Liver (tissue), 9 donors: ENCODE data around the gene MAN1C1. TPM values are rescaled to one million over a fixed set of nuclear protein-coding genes. Genes with fewer than 3 reads are reported as not detected.

Experiments
- DNase-seq: peaks from one replicate; pipeline ENCODE4 v3.0.0-alpha.2; 2017; ENCODE audit warnings: low spot score
- H3K27ac ChIP-seq, 2 donors: one replicate each; pipeline ENCODE4 v1.7.0; 2013; ENCODE audit warnings: inconsistent platforms in 2 of 2, low read length in 2 of 2, control low read depth in 1 of 2, low read depth in 1 of 2, mild to moderate bottlenecking in 1 of 2
- H3K27me3 ChIP-seq, 4 donors: one replicate each; pipeline versions ENCODE4 v1.6.1 to v1.7.0; 2013; ENCODE audit warnings: low read length in 3 of 4, inconsistent platforms in 1 of 4, mild to moderate bottlenecking in 1 of 4, moderate library complexity in 1 of 4; ENCODE audit not compliant: control insufficient read depth in 4 of 4, insufficient read depth in 4 of 4
- H3K36me3 ChIP-seq, 4 donors: one replicate each; pipeline versions ENCODE4 v1.6.1 to v1.7.0; 2013; ENCODE audit warnings: low read length in 3 of 4, mild to moderate bottlenecking in 3 of 4, low read depth in 1 of 4, moderate library complexity in 1 of 4; ENCODE audit not compliant: control insufficient read depth in 4 of 4, insufficient read depth in 3 of 4
- H3K4me1 ChIP-seq, 4 donors: one replicate each; pipeline versions ENCODE4 v1.6.1 to v1.7.0; 2013; ENCODE audit warnings: low read length in 3 of 4, mild to moderate bottlenecking in 3 of 4, moderate library complexity in 1 of 4; ENCODE audit not compliant: control insufficient read depth in 4 of 4, insufficient read depth in 4 of 4
- H3K4me3 ChIP-seq, 3 donors: one replicate each; pipeline versions ENCODE4 v1.6.1 to v1.7.0; 2013; ENCODE audit warnings: low read length in 3 of 3, control low read depth in 1 of 3, low read depth in 1 of 3, mild to moderate bottlenecking in 1 of 3
- H3K9ac ChIP-seq, 2 donors: one replicate each; pipeline ENCODE4 v1.7.0; 2013; ENCODE audit warnings: low read length in 2 of 2, mild to moderate bottlenecking in 2 of 2, moderate library complexity in 2 of 2, control low read depth in 1 of 2, low read depth in 1 of 2
- H3K9me3 ChIP-seq, 4 donors: one replicate each; pipeline versions ENCODE4 v1.6.1 to v1.7.0; 2013; ENCODE audit warnings: low read length in 3 of 4; ENCODE audit not compliant: control insufficient read depth in 4 of 4
- ATF3 ChIP-seq: IDR thresholded peaks from 2 replicates; pipeline ENCODE4 v1.6.1; 2016; ENCODE audit warnings: antibody characterized with exemption
- CTCF ChIP-seq: fragments of 150-350 bp; IDR thresholded peaks from 2 replicates; pipeline ENCODE4 v1.5.1; 2017; ENCODE audit warnings: improper control_type of control experiment, low read depth, low read length; ENCODE audit not compliant: missing input control
- EGR1 ChIP-seq, 2 donors: IDR thresholded peaks; 2 replicates each; pipeline ENCODE4 v1.6.1; 2016 to 2018; ENCODE audit warnings: antibody characterized with exemption in 2 of 2, low read depth in 2 of 2
- FOXA1 ChIP-seq: IDR thresholded peaks from 2 replicates; pipeline ENCODE4 v1.6.1; 2016; ENCODE audit warnings: antibody characterized with exemption
- FOXA2 ChIP-seq: IDR thresholded peaks from 2 replicates; pipeline ENCODE4 v1.6.1; 2016; ENCODE audit warnings: antibody characterized with exemption
- HNF4A ChIP-seq, 2 donors: conservative IDR thresholded peaks; 2 replicates each; pipeline ENCODE4 v1.6.1; 2016; ENCODE audit warnings: antibody characterized with exemption in 2 of 2, mild to moderate bottlenecking in 2 of 2
- HNF4G ChIP-seq: IDR thresholded peaks from 2 replicates; pipeline ENCODE4 v1.6.1; 2016; ENCODE audit warnings: antibody characterized with exemption
- JUND ChIP-seq, 2 donors: IDR thresholded peaks; 2 replicates each; pipeline ENCODE4 v1.6.1; 2016; ENCODE audit warnings: antibody characterized with exemption in 2 of 2
- MAX ChIP-seq: IDR thresholded peaks from 2 replicates; pipeline ENCODE4 v1.6.1; 2016; ENCODE audit warnings: antibody characterized with exemption
- NR2F2 ChIP-seq: IDR thresholded peaks from 2 replicates; pipeline ENCODE4 v1.6.1; 2016; ENCODE audit warnings: antibody characterized with exemption
- RAD21 ChIP-seq, 2 donors: IDR thresholded peaks; 2 replicates each; pipeline ENCODE4 v1.6.1; 2016; ENCODE audit warnings: antibody characterized with exemption in 2 of 2, mild to moderate bottlenecking in 2 of 2
- REST ChIP-seq: IDR thresholded peaks from 2 replicates; pipeline ENCODE4 v1.6.1; 2016; ENCODE audit warnings: antibody characterized with exemption, mild to moderate bottlenecking
- RXRA ChIP-seq, 2 donors: IDR thresholded peaks; 2 replicates each; pipeline ENCODE4 v1.6.1; 2017 to 2018; ENCODE audit warnings: antibody characterized with exemption in 2 of 2, mild to moderate bottlenecking in 1 of 2
- SP1 ChIP-seq: IDR thresholded peaks from 2 replicates; pipeline ENCODE4 v1.6.1; 2018; ENCODE audit warnings: antibody characterized with exemption, mild to moderate bottlenecking
- TAF1 ChIP-seq: conservative IDR thresholded peaks from 2 replicates; pipeline ENCODE4 v1.6.1; 2016; ENCODE audit warnings: antibody characterized with exemption, mild to moderate bottlenecking
- YY1 ChIP-seq: IDR thresholded peaks from 2 replicates; pipeline ENCODE4 v1.6.1; 2016; ENCODE audit warnings: antibody characterized with exemption, mild to moderate bottlenecking
- ZBTB33 ChIP-seq: IDR thresholded peaks from 2 replicates; pipeline ENCODE4 v1.6.1; 2016; ENCODE audit warnings: antibody characterized with exemption
- WGBS: extraction: QIAGEN DNeasy Blood & Tissue Kit; methylation state at CpG from one replicate; pipeline ENCODE4 v1.1.7; 2013; 5-methylcytosine and 5-hydroxymethylcytosine counted together
- polyA plus RNA-seq, 2 donors: library from polyadenylated mRNA; stranded (reverse) in 1 of 2; unstranded in 1 of 2; fragments of 200-250 nt in 1 of 2; fragments of >200 nt in 1 of 2; fragmentation: Nextera tagmentation in 1 of 2; extraction: Ambion mirVana in 1 of 2; gene quantifications; one replicate each; pipeline versions ENCODE4 v1.2.1 to v1.2.3, GENCODE V29; 2013 to 2015
- total RNA-seq, 2 donors: library from RNA; depleted of rRNA; stranded (reverse); fragments of >200 nt; gene quantifications; one replicate each; pipeline ENCODE4 v1.2.3, GENCODE V29; 2014
- donor health status: healthy.
- donor health status: healthy.
- donor health status: healthy.
- donor health status: healthy.
- donor health status: healthy.

MAN1C1 gene
- total and polyA plus RNA-seq, 4 donors, result 6.3 to 16.0 (median 8.1) TPM

GRCh38 chr1:25825605-25826004 lies 209.0 kb downstream of the MAN1C1 start:
- no peak overlapping the region for H3K27ac ChIP-seq
- WGBS, result 95% methylated on average over 2 of the region's 2 CpGs

More at GRCh38 chr1:25825605-25826004, 209.0 kb downstream of the MAN1C1 start:
- no peak overlapping the region for H3K4me3 ChIP-seq
- peaks cover 7 to 23% (median 15%) of the 10 kb centered on the region in 4 donors for H3K4me1 ChIP-seq
- DNase-seq, result no peak
- no peak overlapping the region for H3K9ac ChIP-seq
- H3K36me3 ChIP-seq, result peaks cover 15 to 44% (median 38%) of the 10 kb centered on the region in 4 donors
- no peaks in the 10 kb centered on the region for H3K9me3 ChIP-seq
- no peak for TF ChIP-seq ZBTB33
- TF ChIP-seq CTCF, result no peak
- TF ChIP-seq JUND (IDR thresholded peaks at IDR 0.05), result no peak
- TF ChIP-seq ATF3, result no peak
- TF ChIP-seq REST, result no peak
- TF ChIP-seq RAD21 (IDR thresholded peaks at IDR 0.05), result no peak
- TF ChIP-seq SP1, result no peak
- no peak for TF ChIP-seq YY1
- no peak for TF ChIP-seq FOXA2
- TF ChIP-seq NR2F2, result no peak
- TF ChIP-seq HNF4G, result no peak
- no peak for TF ChIP-seq EGR1 (IDR thresholded peaks at IDR 0.05; ENCODE audit: low read depth in 2 of 2)
- TF ChIP-seq MAX, result no peak
- no peak for TF ChIP-seq HNF4A (conservative IDR thresholded peaks at IDR 0.05)
- TF ChIP-seq RXRA (IDR thresholded peaks at IDR 0.05), result no peak
- no peak for TF ChIP-seq TAF1
- no peak for TF ChIP-seq FOXA1
- H3K27me3 ChIP-seq, result no peaks in the 10 kb centered on the region
